ENCODE measurements around the gene FITM1.

FITM1 gene

GRCh38 chr14:24139272-24139934, 8.9 kb downstream of the FITM1 start:
- no peak for DNase-seq (ENCODE audit: low read depth, low spot score)

- peak; percentile 99 for DNase-seq (ENCODE audit: low read depth, low spot score)
These were observed 10.8 kb downstream of the FITM1 start, which contains the start of gene EMC9 for GRCh38 chr14:24141097-24141880. Gene EMC9 (minus strand): TSS chr14:24141591. CDS start chr14:24141304, 287 bp downstream.

- DNase-seq (ENCODE audit: low read depth, low spot score) = no peak
These were observed 13.1 kb downstream of the FITM1 start for GRCh38 chr14:24143511-24143910.

- no peak for DNase-seq (ENCODE audit: low read depth, low spot score)
These were observed 14.0 kb downstream of the FITM1 start for GRCh38 chr14:24144451-24144850.

GRCh38 chr14:24145219-24145618, 14.8 kb downstream of the FITM1 start:
- DNase-seq (ENCODE audit: low read depth, low spot score) = no peak

- no peak for DNase-seq (ENCODE audit: low read depth, low spot score)
These were observed 15.4 kb downstream of the FITM1 start for GRCh38 chr14:24145690-24146452.

- DNase-seq (ENCODE audit: low read depth, low spot score) = peak; percentile 68
These were observed 16.1 kb downstream of the FITM1 start, which contains the start of gene PSME2 for GRCh38 chr14:24146453-24146977. Gene PSME2 (minus strand): TSS chr14:24146610. CDS start chr14:24146581, 29 bp downstream.

- peak; percentile 95 for DNase-seq (ENCODE audit: low read depth, low spot score)
These were observed 16.7 kb downstream of the FITM1 start, which contains the start of gene RNF31 for GRCh38 chr14:24146978-24147760. Gene RNF31 (plus strand): TSS chr14:24147498. CDS start chr14:24147699, 201 bp downstream.

GRCh38 chr14:24147761-24148428, 17.4 kb downstream of the FITM1 start:
- no peak for DNase-seq (ENCODE audit: low read depth, low spot score)

- DNase-seq (ENCODE audit: low read depth, low spot score) = no peak
These were observed 19.0 kb downstream of the FITM1 start for GRCh38 chr14:24149302-24149969.

- no peak for DNase-seq (ENCODE audit: low read depth, low spot score)
These were observed 19.6 kb downstream of the FITM1 start for GRCh38 chr14:24150061-24150460.

- DNase-seq (ENCODE audit: low read depth, low spot score) = no peak
These were observed 20.1 kb downstream of the FITM1 start for GRCh38 chr14:24150567-24150966.

GRCh38 chr14:24150993-24151392, 20.5 kb downstream of the FITM1 start:
- no peak for DNase-seq (ENCODE audit: low read depth, low spot score)

GRCh38 chr14:24151404-24152080, 21.1 kb downstream of the FITM1 start:
- no peak for DNase-seq (ENCODE audit: low read depth, low spot score)

- no peak for DNase-seq (ENCODE audit: low read depth, low spot score)
These were observed 24.6 kb downstream of the FITM1 start for GRCh38 chr14:24155100-24155499.

- DNase-seq (ENCODE audit: low read depth, low spot score) = no peak
These were observed 26.4 kb downstream of the FITM1 start for GRCh38 chr14:24156840-24157239.

GRCh38 chr14:24157331-24157730, 26.9 kb downstream of the FITM1 start:
- DNase-seq (ENCODE audit: low read depth, low spot score) = no peak

GRCh38 chr14:24159777-24160498, 29.5 kb downstream of the FITM1 start:
- no peak for DNase-seq (ENCODE audit: low read depth, low spot score)

GRCh38 chr14:24160499-24160849, 30.0 kb downstream of the FITM1 start:
- DNase-seq (ENCODE audit: low read depth, low spot score) = no peak

All from activated CD4-positive, CD25-positive, alpha-beta regulatory T cell treated with anti-CD3 and anti-CD28 coated beads, Interleukin-2, amount 50 U/mL, for 16 hours (primary cell).